G401.6 (cell line): Measurements from ENCODE around the gene LCK.

Experiments
- FAIRE-seq: peaks from 2 replicates; lab custom pipeline; 2012; peaks lifted over from hg19 to GRCh38; lab: Jason Lieb, UNC

Gene LCK

DNA sequence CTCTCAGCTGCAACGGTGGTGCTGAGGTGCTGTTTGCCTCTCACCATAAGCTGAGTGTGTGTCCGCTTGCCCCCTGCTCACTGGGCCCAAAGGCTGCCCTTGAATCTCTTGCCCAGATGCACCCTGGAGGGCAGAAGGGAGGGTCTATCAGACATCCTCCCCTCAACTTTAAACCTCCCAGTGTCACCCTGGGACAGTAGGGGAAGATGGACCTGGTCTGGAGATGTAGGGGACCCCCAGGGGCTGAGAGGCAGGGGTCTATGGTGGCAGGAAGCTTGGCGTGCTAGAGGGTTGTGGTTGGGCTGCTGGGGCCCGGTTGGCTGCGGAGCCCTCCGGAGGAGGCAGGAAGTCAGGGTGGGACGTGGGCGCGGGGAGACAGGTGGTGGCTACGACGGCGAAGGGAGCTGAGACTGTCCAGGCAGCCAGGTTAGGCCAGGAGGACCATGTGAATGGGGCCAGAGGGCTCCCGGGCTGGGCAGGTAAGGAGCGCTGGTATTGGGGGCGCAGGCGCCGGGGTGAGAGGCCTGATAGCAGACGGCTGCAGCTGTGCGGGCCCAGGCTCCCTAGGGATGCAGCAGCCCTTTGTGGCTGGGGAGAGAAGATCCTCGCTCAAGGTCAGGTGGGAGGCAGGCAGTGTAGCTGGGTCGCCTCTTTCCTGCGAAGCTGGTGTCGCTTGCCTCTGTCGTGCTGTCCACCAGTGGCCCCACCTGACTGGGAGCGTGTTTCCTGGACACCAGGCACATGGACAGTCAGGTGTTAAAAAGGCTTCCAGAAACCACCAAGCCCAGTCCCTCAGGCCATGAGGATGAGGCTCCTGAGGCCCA is at the start of gene LCK:
Gene LCK, plus strand, starts transcription at position 373 of the 824 bp plus-strand sequence. CDS start 23,065 bp downstream, outside the sequence.
- FAIRE-seq = no peak

DNA sequence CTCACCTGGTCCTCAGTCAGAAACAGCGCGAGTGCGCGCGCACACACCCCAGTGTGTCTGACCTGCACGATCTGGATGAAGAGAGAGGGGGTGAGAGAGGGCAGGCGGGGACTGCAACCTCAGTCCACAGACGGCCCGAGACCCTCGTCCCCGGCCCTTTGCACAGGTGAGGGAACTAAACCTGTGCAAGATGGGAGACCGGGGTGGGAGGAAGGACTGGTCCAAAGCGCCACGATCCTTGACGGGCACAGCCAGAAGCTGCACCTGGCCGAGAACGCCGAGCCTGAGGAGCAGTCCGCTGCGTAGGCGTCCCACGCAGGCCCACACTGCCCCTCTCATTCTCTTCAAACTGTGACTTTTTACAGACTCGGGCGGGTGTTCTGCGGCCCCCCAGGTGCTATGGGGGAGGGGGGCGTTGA is 46.1 kb upstream of the LCK start:
- no peak for FAIRE-seq

GRCh38 chr1:32205401-32206370 is 45.4 kb upstream of the LCK start, which contains the start of gene IQCC:
TSS of gene IQCC (plus strand) at chr1:32205671. CDS start at chr1:32205682, 11 bp downstream.
- no peak for FAIRE-seq

DNA sequence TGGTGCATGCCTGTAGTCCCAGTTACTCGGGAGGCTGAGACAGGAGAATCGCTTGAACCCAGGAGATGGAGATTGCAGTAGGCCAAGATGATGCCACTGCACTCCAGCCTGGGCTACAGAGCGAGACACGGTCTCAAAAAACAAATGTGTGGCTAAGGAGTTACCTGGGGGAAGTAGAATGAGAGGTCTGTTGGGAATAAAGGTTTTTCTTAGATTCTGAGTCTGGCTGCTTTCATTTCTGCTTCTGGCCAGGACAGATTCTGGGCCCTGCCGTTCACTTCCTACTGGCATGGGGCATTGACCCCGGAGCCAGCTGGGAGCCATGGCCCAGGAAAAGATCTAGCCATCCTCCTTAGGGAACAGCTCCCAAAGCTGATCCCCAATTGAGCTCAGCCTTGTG is 42.6 kb upstream of the LCK start:
- FAIRE-seq = no peak

DNA sequence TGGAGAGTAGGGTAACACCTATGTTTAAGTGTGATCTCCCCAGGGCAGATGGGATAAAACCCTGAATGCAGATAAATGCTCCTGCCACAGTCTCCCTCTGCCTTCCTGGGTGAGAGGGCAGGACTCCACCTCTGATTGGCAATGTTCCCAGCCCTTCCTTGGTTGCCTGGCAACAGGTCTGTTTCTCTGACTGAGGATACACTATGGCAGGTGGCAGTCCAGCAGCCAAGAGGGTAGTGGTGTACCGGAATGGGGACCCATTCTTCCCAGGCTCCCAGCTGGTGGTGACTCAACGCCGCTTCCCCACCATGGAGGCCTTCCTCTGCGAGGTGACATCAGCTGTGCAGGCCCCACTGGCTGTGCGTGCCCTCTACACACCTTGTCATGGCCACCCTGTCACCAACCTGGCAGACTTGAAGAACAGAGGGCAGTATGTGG is 42.2 kb upstream of the LCK start, which contains the start of gene DCDC2B:
Gene DCDC2B, plus strand, starts transcription at position 199 of the 438 bp plus-strand sequence. Its CDS starts 5 bp downstream, at position 204.
- FAIRE-seq = no peak

- peak; percentile 76 for FAIRE-seq
These were observed 35.2 kb upstream of the LCK start for GRCh38 chr1:32215629-32216480.

GRCh38 chr1:32216566-32216965 is 34.5 kb upstream of the LCK start:
- no peak for FAIRE-seq

GRCh38 chr1:32219022-32219421 is 32.0 kb upstream of the LCK start:
- FAIRE-seq = no peak

GRCh38 chr1:32220746-32221580 is 30.1 kb upstream of the LCK start:
- no peak for FAIRE-seq

GRCh38 chr1:32221581-32221979 is 29.5 kb upstream of the LCK start:
- no peak for FAIRE-seq

DNA sequence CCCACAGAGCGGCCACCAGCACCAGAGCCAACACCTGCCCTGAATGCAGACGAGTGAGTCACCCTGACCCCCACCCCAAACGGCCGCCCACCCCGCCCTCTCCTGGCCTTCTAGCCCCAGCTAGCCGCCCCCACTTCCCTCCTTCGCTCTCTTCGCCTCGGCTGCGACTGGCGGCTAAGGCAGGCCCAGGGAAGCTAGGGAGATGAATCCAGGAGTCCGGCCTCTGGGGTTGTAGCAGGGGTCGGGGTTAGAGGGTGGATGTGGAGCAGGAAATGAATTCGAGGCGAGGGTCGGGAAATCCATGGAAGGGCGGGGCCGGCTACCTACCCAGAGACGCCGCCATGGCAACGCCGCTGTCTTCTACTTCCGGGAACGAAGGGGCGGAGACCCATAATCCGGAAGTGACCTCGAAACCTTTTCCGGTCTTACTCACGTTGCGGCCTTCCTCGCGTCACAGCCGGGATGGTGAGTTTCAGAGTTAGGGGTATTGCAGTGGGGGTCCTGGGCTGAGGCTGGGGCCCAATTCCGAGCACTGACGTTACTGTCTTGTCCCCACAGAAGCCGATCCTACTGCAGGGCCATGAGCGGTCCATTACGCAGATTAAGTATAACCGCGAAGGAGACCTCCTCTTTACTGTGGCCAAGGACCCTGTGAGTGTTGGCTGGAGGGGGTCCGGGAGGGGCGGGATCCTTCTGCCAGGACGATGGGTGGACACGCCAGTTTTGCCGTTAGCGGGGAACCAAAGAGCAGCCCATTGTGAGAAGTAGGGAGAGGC is 28.9 kb upstream of the LCK start, which contains the start of the genes EIF3I and TMEM234:
Gene EIF3I, plus strand, starts transcription at position 428 of the 776 bp plus-strand sequence. Its CDS starts 35 bp downstream, at position 463.
Gene TMEM234, minus strand, starts transcription at position 374 of the 776 bp plus-strand sequence. Its CDS starts 31 bp downstream, at position 343.
- peak; percentile 57 for FAIRE-seq

- no peak for FAIRE-seq
These were observed 27.4 kb upstream of the LCK start for GRCh38 chr1:32223683-32224082.

- FAIRE-seq = no peak
These were observed 26.8 kb upstream of the LCK start for GRCh38 chr1:32224285-32224684.

DNA sequence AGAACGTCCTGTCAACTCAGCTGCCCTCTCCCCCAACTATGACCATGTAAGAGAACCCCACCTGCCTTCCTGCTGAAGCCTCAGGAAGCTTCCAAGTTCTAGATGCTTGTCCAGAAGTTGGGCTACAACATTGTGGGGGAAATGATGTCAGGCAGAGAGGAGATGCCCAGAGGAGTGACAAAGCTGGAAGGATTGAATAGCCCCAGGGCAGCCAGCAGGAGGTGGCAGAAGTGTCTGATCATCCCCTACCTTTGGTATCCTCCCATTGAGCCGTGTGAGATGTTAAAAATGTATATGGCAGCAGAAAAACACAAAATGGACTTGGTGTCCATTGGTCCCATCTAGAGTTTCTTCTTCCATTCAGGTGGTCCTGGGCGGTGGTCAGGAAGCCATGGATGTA is 22.3 kb upstream of the LCK start:
- FAIRE-seq = no peak

DNA sequence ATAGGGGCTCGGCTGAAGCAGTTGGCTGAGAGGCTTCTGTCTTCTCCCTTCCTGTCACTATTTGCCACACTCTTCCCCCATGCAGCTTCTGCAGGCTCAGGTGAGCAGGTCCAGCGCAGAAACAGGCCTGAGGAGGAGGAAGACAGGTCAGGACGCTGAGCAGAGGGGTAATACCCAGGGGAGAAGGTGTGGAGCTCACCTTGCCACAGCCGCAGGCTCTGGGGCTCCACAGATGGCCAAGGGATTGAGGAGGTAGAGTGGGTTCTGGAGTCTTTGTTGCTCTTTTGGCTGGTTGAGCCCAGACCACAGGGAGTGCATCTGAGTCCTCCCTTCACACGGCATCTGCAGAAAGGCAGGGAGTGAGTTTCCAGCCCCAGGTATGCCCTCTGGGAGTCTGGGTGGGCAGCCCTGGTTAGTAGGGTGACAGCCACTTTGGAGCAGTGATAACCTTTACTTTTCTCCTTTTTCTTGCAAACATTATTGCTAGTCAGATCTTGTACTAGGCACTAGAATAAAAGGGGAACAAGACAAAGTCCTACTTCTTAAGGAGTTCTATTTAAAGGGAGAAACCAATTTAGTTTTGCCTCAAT is 19.1 kb upstream of the LCK start:
- FAIRE-seq = no peak

DNA sequence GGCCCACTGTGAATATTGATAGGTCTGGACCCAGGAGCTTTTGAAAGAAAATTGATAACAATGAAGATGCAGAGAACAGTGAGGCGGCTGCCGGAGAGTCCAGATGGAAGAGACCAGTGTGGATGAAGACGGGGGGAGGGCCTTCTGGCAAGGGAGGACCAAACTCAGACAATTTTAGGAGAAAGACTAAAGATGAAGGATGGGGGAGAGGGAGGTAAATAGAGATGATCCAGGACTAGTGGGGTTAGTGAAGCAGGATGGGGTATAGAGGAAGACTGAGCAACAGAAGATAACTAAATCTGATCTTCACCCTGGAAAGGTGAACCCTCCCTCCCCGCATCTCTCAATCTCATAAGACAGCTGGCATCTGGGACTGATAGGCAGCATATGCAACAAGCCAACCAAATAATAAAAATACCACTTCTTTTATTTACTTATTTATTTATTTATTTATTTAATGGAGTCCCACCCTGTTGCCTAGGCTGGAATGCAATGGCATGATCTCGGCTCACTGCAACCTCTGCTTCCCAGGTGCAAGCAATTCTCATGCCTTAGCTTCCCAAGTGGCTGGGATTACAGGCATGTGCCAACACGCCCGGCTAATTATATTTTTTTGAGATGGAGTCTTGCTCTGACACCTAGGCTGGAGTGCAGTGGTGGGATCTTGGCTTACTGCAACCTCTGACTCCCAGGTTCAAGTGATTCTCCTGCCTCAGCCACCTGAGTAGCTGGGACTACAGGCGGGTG is 18.3 kb upstream of the LCK start:
- no peak for FAIRE-seq

DNA sequence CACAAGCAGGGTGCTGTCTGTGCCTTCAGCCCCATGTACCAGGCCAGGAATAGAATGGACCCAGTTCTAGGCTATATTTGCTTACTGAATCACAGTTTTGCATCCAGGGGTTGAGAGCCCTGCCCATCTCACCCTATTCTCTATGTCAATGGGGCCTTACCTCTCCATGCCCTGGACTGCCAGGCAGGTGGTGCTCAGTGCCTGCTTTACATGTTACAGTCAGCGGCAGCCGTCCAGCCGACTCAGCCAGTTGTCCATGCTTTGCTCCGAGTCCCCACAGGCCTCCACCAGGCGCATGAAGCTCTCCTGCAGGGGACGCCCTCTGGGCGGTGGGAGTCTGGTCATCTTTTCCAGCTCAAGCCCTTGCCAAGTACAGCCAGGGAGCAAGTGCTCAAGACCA is 16.3 kb upstream of the LCK start:
- no peak for FAIRE-seq

DNA sequence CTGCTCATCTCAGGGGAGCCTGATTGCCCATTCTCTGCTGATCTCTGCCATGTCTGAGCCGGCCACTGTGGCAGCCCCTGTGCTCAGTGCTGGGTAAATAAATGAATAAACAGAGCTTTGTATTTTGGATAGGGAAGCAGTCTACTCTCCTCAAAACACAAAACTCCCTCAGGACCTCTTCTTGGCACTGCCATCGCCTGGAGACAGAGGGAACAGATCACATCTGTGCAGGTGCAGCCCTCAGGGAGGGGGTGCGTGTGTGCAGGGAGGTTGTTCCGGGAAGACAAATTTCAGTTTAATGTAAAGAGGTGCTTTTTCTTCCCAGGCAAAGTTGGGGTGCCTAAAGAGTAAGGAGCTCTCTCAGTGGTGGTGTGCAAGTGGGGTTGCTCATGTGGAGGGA is 11.7 kb upstream of the LCK start:
- no peak for FAIRE-seq

GRCh38 chr1:32239790-32240139 is 11.3 kb upstream of the LCK start:
- no peak for FAIRE-seq
